ENCODE data around the gene MRPL17. TPM values are rescaled to one million over a fixed set of nuclear protein-coding genes. Genes with fewer than 3 reads are reported as not detected.
"Not testable (repeated sequence)": the region's sequence is repeated elsewhere in the genome, so short reads cannot be mapped to it uniquely, and the experiment has no call there.

Gene MRPL17
- total RNA-seq, 4 donors from 2014 or later, result 17.1 to 35.2 (median 26.4) TPM

DNA sequence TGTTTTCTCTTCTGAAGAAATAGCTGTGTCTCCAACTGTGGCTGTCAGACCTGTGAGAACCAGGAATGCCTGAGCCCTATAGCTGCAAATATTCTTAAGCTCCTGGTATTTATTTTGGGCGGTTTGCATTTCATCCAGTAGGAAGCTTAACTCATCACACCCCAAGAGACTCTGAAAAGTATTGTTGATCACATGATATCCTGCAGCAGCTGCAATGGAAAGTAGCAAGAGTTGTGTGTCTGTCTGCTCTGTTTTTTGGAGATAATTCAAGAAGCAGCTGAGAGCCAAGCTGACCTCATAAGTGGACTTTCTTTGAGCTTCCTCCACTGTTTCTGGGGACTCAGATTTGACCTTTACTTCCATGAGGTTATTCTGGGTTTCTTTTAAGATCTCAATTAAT, 36.4 kb upstream of the MRPL17 start:
- Histone ChIP-seq H3K4me3 (no peak overlapping the region), H3K4me1 (no peaks in the 10 kb centered on the region), H3K36me3 (no peaks in the 10 kb centered on the region), H3K9me3 (no peaks in the 10 kb centered on the region), H3K27ac (no peak overlapping the region), H3K27me3 (no peaks in the 10 kb centered on the region)
- WGBS, result 44% methylated on average over 1 of the region's 1 CpG
- no peak for DNase-seq (ENCODE audit: low spot score in 2 of 2)
- no peak for TF ChIP-seq EP300 (IDR thresholded peaks at IDR 0.05)
- no peak for TF ChIP-seq POLR2A (IDR thresholded peaks at IDR 0.05)
- TF ChIP-seq, protein P1, sequence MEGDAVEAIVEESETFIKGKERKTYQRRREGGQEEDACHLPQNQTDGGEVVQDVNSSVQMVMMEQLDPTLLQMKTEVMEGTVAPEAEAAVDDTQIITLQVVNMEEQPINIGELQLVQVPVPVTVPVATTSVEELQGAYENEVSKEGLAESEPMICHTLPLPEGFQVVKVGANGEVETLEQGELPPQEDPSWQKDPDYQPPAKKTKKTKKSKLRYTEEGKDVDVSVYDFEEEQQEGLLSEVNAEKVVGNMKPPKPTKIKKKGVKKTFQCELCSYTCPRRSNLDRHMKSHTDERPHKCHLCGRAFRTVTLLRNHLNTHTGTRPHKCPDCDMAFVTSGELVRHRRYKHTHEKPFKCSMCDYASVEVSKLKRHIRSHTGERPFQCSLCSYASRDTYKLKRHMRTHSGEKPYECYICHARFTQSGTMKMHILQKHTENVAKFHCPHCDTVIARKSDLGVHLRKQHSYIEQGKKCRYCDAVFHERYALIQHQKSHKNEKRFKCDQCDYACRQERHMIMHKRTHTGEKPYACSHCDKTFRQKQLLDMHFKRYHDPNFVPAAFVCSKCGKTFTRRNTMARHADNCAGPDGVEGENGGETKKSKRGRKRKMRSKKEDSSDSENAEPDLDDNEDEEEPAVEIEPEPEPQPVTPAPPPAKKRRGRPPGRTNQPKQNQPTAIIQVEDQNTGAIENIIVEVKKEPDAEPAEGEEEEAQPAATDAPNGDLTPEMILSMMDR (IDR thresholded peaks at IDR 0.05), result no peak
- TF ChIP-seq POLR2AphosphoS5 (IDR thresholded peaks at IDR 0.05), result no peak

DNA sequence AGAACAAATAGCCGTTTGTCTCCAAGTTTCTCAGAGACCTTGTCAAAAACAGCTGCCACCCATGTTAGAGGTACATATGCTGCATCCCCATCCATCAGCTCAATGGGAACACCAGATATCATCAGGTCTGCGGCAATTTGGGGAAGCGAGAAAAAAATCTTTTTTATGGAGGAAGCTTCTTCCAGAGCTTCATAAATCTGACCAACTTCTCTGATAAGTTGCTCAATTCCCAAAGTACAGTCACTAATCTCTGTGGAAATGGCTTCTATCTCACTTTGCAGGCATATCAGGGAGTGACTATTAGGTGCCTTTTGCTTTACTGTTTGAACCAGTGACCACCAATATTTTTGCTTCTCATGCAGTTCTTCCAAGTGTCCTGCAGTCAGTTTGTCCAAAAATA, 34.3 kb upstream of the MRPL17 start:
- H3K4me3 ChIP-seq, result no peak overlapping the region
- no peaks in the 10 kb centered on the region for H3K4me1 ChIP-seq
- DNase-seq (ENCODE audit: low spot score in 2 of 2), result no peak
- no peaks in the 10 kb centered on the region for H3K27me3 ChIP-seq
- no peaks in the 10 kb centered on the region for H3K36me3 ChIP-seq
- H3K27ac ChIP-seq, result no peak overlapping the region
- WGBS, result 96% methylated on average over 3 of the region's 3 CpGs
- no peaks in the 10 kb centered on the region for H3K9me3 ChIP-seq
- TF ChIP-seq EP300 (IDR thresholded peaks at IDR 0.05) (no peak), POLR2A (IDR thresholded peaks at IDR 0.05) (no peak), POLR2AphosphoS5 (IDR thresholded peaks at IDR 0.05) (no peak)
- TF ChIP-seq, protein P1 (IDR thresholded peaks at IDR 0.05), result no peak

DNA sequence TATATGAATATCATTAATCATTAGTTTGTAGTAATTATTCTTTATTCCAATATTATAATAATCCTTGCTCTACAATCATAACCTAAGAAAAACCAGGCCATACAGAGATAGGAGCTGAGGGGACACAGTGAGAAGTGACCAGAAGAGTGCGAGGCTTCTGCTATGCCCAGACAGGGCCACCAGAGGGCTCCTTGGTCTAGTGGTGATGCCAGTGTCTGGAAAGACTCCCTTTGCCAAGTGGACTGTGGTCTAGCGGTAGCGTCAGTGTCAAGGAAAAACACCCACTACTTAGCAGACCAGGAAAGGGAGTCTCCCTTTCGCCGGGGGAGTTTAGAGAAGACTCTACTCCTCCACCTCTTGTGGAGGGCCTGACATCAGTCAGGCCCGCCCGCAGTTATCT, 28.4 kb upstream of the MRPL17 start:
- not testable (repeated sequence) for H3K4me1 ChIP-seq; H3K4me3 ChIP-seq; DNase-seq (ENCODE audit: low spot score in 2 of 2); H3K9me3 ChIP-seq; H3K27me3 ChIP-seq; H3K27ac ChIP-seq; H3K36me3 ChIP-seq
- TF ChIP-seq, protein P1 (IDR thresholded peaks at IDR 0.05), result peak in 1 of 2 donors; percentile 19
- WGBS, result 92% methylated on average over 3 of the region's 7 CpGs

DNA sequence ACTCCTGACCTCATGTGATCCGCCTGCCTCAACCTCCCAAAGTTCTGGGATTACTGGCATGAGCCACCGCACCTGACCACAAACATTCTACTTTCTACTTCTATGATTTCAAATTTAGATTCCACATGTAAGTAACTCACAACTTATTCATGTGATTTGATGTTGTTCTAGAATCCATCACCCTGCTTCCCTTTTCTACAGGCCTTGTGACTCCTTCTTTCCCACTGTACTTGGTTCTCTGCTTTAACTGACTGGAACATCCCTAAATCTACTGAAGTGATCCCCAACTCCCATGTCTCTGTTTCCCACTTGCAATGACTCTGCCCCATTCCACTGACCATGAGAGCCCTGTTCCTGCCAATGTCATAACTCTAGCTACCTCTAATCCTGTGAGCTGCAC, 25.7 kb upstream of the MRPL17 start:
- Histone ChIP-seq H3K27me3 (no peaks in the 10 kb centered on the region), H3K4me1 (peaks cover 3% of the 10 kb centered on the region), H3K36me3 (no peaks in the 10 kb centered on the region), H3K27ac (no peak overlapping the region), H3K4me3 (no peak overlapping the region), H3K9me3 (no peaks in the 10 kb centered on the region)
- no peak for DNase-seq (ENCODE audit: low spot score in 2 of 2)
- WGBS, result 86% methylated on average over 2 of the region's 2 CpGs
- TF ChIP-seq POLR2A (IDR thresholded peaks at IDR 0.05), result no peak
- TF ChIP-seq, protein P1 (IDR thresholded peaks at IDR 0.05), result no peak

DNA sequence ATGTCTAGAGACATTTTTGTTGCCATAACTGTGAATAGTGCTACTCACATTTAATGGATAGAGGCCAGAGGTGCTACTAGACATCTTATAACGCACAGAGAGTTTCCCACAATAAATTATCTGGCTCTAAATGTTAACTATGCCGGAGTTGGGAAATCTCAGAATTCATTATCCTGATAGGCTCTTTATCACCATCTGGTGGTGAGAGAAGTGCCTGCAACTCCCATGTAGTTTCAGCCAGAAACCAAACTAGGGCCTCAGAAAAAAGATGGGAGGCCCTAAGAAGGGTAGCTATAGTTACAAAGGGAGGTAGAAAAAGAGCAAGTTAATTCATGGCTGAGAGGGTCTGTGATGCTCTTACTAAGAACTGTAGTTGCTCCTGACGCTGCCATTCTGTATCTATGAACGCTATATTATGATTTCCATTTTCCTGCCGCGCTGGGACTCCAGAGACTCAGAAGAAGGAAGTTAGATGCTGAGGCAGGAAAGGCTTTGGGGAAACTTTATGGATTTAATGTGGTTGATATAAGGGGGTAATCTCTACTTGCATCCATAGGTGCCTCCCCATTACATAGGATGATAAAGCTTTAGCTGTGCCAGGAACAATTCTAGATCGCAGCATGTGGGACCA, 22.9 kb upstream of the MRPL17 start:
- no peak for DNase-seq (ENCODE audit: low spot score in 2 of 2)
- Histone ChIP-seq H3K27ac (no peak overlapping the region), H3K4me3 (no peak overlapping the region), H3K9me3 (no peaks in the 10 kb centered on the region), H3K36me3 (no peaks in the 10 kb centered on the region), H3K4me1 (peaks cover 3% of the 10 kb centered on the region), H3K27me3 (no peaks in the 10 kb centered on the region)
- WGBS, result 44% methylated on average over 7 of the region's 7 CpGs
- TF ChIP-seq, protein P1 (IDR thresholded peaks at IDR 0.05), result peak; percentile 78 to 89
- no peak for TF ChIP-seq POLR2AphosphoS5 (IDR thresholded peaks at IDR 0.05)
